Esophagus (tissue), 2 donors: ENCODE measurements around the gene FDPS. TPM values are rescaled to one million over a fixed set of nuclear protein-coding genes. Genes with fewer than 3 reads are reported as not detected.

Experiments used
- H3K27ac ChIP-seq, 2 donors: one replicate each; pipeline ENCODE4 v1.5.1; 2013; ENCODE audit warnings: low read depth in 2 of 2, mild to moderate bottlenecking in 2 of 2, inconsistent platforms in 1 of 2, low read length in 1 of 2, moderate library complexity in 1 of 2
- H3K27me3 ChIP-seq, 2 donors: one replicate each; pipeline ENCODE4 v1.6.1; 2013; ENCODE audit warnings: low read length in 2 of 2, control low read depth in 1 of 2, mild to moderate bottlenecking in 1 of 2; ENCODE audit not compliant: insufficient read depth in 2 of 2, control insufficient read depth in 1 of 2
- H3K36me3 ChIP-seq, 2 donors: one replicate each; pipeline ENCODE4 v1.6.1; 2013; ENCODE audit warnings: low read length in 1 of 2; ENCODE audit not compliant: control insufficient read depth in 2 of 2, insufficient read depth in 2 of 2
- H3K4me1 ChIP-seq, 2 donors: one replicate each; pipeline ENCODE4 v1.6.1; 2013; ENCODE audit warnings: low read length in 1 of 2; ENCODE audit not compliant: control insufficient read depth in 2 of 2, insufficient read depth in 2 of 2
- H3K4me3 ChIP-seq, 2 donors: one replicate each; pipeline ENCODE4 v1.5.1; 2013; ENCODE audit warnings: low read length in 2 of 2, mild to moderate bottlenecking in 2 of 2, low read depth in 1 of 2, moderate library complexity in 1 of 2
- H3K9me3 ChIP-seq, 2 donors: one replicate each; pipeline ENCODE4 v1.6.1; 2013; ENCODE audit warnings: mild to moderate bottlenecking in 2 of 2, low read depth in 1 of 2, low read length in 1 of 2, moderate library complexity in 1 of 2; ENCODE audit not compliant: control insufficient read depth in 2 of 2, insufficient read depth in 1 of 2
- WGBS, 2 donors: extraction: QIAGEN DNeasy Blood & Tissue Kit; methylation state at CpG; one replicate each; pipeline ENCODE4 v1.1.7; 2013; 5-methylcytosine and 5-hydroxymethylcytosine counted together
- polyA plus RNA-seq, 2 donors: library from polyadenylated mRNA; stranded (reverse); fragments of 200-250 nt; gene quantifications; one replicate each; pipeline ENCODE4 v1.2.3, GENCODE V29; 2013
- donor health status: healthy with polysubstance abuse.
- donor health status: Bipolar disorder and iron deficiency.

Gene FDPS
- 100 to 1,000 TPM; 190 to 241 TPM for polyA plus RNA-seq

GRCh38 chr1:155308493-155309422 is at the start of gene FDPS:
FDPS (plus strand) TSS chr1:155308866; CDS start chr1:155309790, 924 bp downstream.
- Histone ChIP-seq H3K4me1 (peaks cover 3 to 13% of the 10 kb centered on the region in 2 donors), H3K4me3 (peak within 1 kb of the TSS; percentile 73 to 98), H3K27ac (peak within 1 kb of the TSS; percentile 86 to 94), H3K27me3 (no peaks in the 10 kb centered on the region), H3K36me3 (peaks cover 3 to 8% of the 10 kb centered on the region in 2 donors), H3K9me3 (no peaks in the 10 kb centered on the region)
- WGBS, 2 donors = 0% methylated on average over 51 of the region's 51 CpGs

GRCh38 chr1:155260276-155260675 is 48.4 kb upstream of the FDPS start:
- Histone ChIP-seq H3K36me3 (peaks cover 0 to 25% of the 10 kb centered on the region in 2 donors), H3K27me3 (no peaks in the 10 kb centered on the region), H3K27ac (no peak overlapping the region), H3K4me3 (no peak overlapping the region), H3K9me3 (no peaks in the 10 kb centered on the region), H3K4me1 (peaks cover 5 to 8% of the 10 kb centered on the region in 2 donors)
- 90 to 95% methylated on average over 5 of the region's 5 CpGs for whole genome bisulfite sequencing, 2 donors

- Histone ChIP-seq H3K27me3 (no peaks in the 10 kb centered on the region), H3K4me1 (peaks cover 5 to 7% of the 10 kb centered on the region in 2 donors), H3K9me3 (no peaks in the 10 kb centered on the region), H3K4me3 (peak overlapping the region; percentile 82 to 90), H3K27ac (peak overlapping the region; percentile 92 to 97), H3K36me3 (peaks cover 8 to 29% of the 10 kb centered on the region in 2 donors)
- WGBS, 2 donors = 0% methylated on average over 9 of the region's 9 CpGs
Measured at GRCh38 chr1:155261493-155261851, 47.2 kb upstream of the FDPS start.

- peaks cover 12 to 28% of the 10 kb centered on the region in 2 donors for H3K36me3 ChIP-seq
- H3K27me3 ChIP-seq = no peaks in the 10 kb centered on the region
- H3K27ac ChIP-seq = peak within 1 kb of the TSS; percentile 92 to 97
- peak within 1 kb of the TSS; percentile 82 to 90 for H3K4me3 ChIP-seq
- 0% methylated on average over 47 of the region's 47 CpGs for WGBS, 2 donors
- H3K9me3 ChIP-seq = no peaks in the 10 kb centered on the region
- peaks cover 5% of the 10 kb centered on the region in 2 donors for H3K4me1 ChIP-seq
Measured at GRCh38 chr1:155261852-155262673, 46.6 kb upstream of the FDPS start, which contains the start of gene SCAMP3. SCAMP3 (minus strand) TSS chr1:155262360; CDS start chr1:155262151, 209 bp downstream.

GRCh38 chr1:155263067-155263466 is 45.6 kb upstream of the FDPS start:
- H3K27me3 ChIP-seq = no peaks in the 10 kb centered on the region
- peaks cover 5% of the 10 kb centered on the region in 2 donors for H3K4me1 ChIP-seq
- no peaks in the 10 kb centered on the region for H3K9me3 ChIP-seq
- WGBS, 2 donors = 82 to 86% methylated on average over 11 of the region's 11 CpGs
- no peak overlapping the region for H3K4me3 ChIP-seq
- H3K36me3 ChIP-seq = peaks cover 17 to 27% of the 10 kb centered on the region in 2 donors
- peak overlapping the region in 1 of 2 donors; percentile 43 for H3K27ac ChIP-seq

- WGBS, 2 donors = 82 to 83% methylated on average over 6 of the region's 6 CpGs
- H3K9me3 ChIP-seq = no peaks in the 10 kb centered on the region
- H3K36me3 ChIP-seq = peaks cover 30 to 45% of the 10 kb centered on the region in 2 donors
- no peaks in the 10 kb centered on the region for H3K27me3 ChIP-seq
- no peak overlapping the region for H3K27ac ChIP-seq
- no peak overlapping the region for H3K4me3 ChIP-seq
- H3K4me1 ChIP-seq = no peaks in the 10 kb centered on the region
Measured at GRCh38 chr1:155266553-155266952, 42.1 kb upstream of the FDPS start.

GRCh38 chr1:155267373-155267772 is 41.3 kb upstream of the FDPS start:
- H3K27me3 ChIP-seq = no peaks in the 10 kb centered on the region
- no peaks in the 10 kb centered on the region for H3K4me1 ChIP-seq
- peaks cover 30 to 45% of the 10 kb centered on the region in 2 donors for H3K36me3 ChIP-seq
- no peak overlapping the region for H3K27ac ChIP-seq
- H3K4me3 ChIP-seq = no peak overlapping the region
- no peaks in the 10 kb centered on the region for H3K9me3 ChIP-seq
- WGBS, 2 donors = 95 to 96% methylated on average over 2 of the region's 2 CpGs

- no peaks in the 10 kb centered on the region for H3K27me3 ChIP-seq
- no peak overlapping the region for H3K27ac ChIP-seq
- peaks cover 30 to 42% of the 10 kb centered on the region in 2 donors for H3K36me3 ChIP-seq
- H3K9me3 ChIP-seq = no peaks in the 10 kb centered on the region
- WGBS, 2 donors = 91 to 95% methylated on average over 21 of the region's 21 CpGs
- H3K4me3 ChIP-seq = no peak overlapping the region
- no peaks in the 10 kb centered on the region for H3K4me1 ChIP-seq
Measured at GRCh38 chr1:155268630-155269029, 40.0 kb upstream of the FDPS start.

- Histone ChIP-seq H3K27me3 (no peaks in the 10 kb centered on the region), H3K4me1 (peaks cover 0 to 2% of the 10 kb centered on the region in 2 donors), H3K4me3 (no peak overlapping the region), H3K27ac (no peak overlapping the region), H3K9me3 (no peaks in the 10 kb centered on the region), H3K36me3 (peaks cover 30 to 38% of the 10 kb centered on the region in 2 donors)
- 94 to 95% methylated on average over 21 of the region's 21 CpGs for WGBS, 2 donors
Measured at GRCh38 chr1:155269381-155269780, 39.3 kb upstream of the FDPS start.
